Neural cell (in vitro differentiated cells): ENCODE data around the gene FAM241A. TPM values are rescaled to one million over a fixed set of nuclear protein-coding genes. Genes with fewer than 3 reads are reported as not detected.

ENCODE experiments used
- H2AFZ ChIP-seq: fragments of 200-600, 300-800 bp; sonication (generic), shearing (Covaris generic); 2 replicates; pipeline ENCODE4 v1.6.0; 2014; ENCODE audit warnings: low read depth, mild to moderate bottlenecking, antibody characterized with exemption, low read length, moderate library complexity
- H3F3A ChIP-seq: fragments of 200-600 bp; shearing (Covaris generic); 2 replicates; pipeline ENCODE4 v1.6.1; 2016; ENCODE audit warnings: mild to moderate bottlenecking, moderate library complexity, mixed read lengths, antibody characterized with exemption, low read length; ENCODE audit not compliant: insufficient read depth, poor library complexity, severe bottlenecking
- H3K27ac ChIP-seq: fragments of 200-600, 300-800 bp; sonication (generic), shearing (Covaris generic); 2 replicates; pipeline ENCODE4 v1.5.1; 2014; ENCODE audit warnings: mild to moderate bottlenecking, low read length, moderate library complexity
- H3K27me3 ChIP-seq: fragments of 300-800, 200-600 bp; sonication (generic), shearing (Covaris generic); 2 replicates; pipeline ENCODE4 v1.6.0; 2014; ENCODE audit warnings: mild to moderate bottlenecking, low read depth, low read length, moderate library complexity; ENCODE audit not compliant: insufficient read depth
- H3K36me3 ChIP-seq: fragments of 300-800, 200-600 bp; sonication (generic), shearing (Covaris generic); 2 replicates; pipeline ENCODE4 v1.5.1; 2014; ENCODE audit warnings: mild to moderate bottlenecking, antibody characterized with exemption, low read length, moderate library complexity; ENCODE audit not compliant: insufficient read depth
- H3K4me2 ChIP-seq: fragments of 300-800, 200-600 bp; sonication (generic), shearing (Covaris generic); 2 replicates; pipeline ENCODE4 v1.6.0; 2014; ENCODE audit warnings: mild to moderate bottlenecking, low read length
- H3K4me3 ChIP-seq: fragments of 300-800, 200-600 bp; sonication (generic), shearing (Covaris generic); 2 replicates; pipeline ENCODE4 v1.5.1; 2014; ENCODE audit warnings: mild to moderate bottlenecking, low read length, moderate library complexity
- H3K79me2 ChIP-seq: fragments of 200-600 bp; shearing (Covaris generic); replicated peaks from 2 replicates; pipeline ENCODE4 v1.6.0; 2014; ENCODE audit warnings: mild to moderate bottlenecking, low read length, moderate library complexity; ENCODE audit not compliant: insufficient read depth
- H3K9ac ChIP-seq: fragments of 300-800, 200-600 bp; sonication (generic), shearing (Covaris generic); 2 replicates; pipeline ENCODE4 v1.6.1; 2016; ENCODE audit warnings: mild to moderate bottlenecking, low read length, mixed read lengths
- H3K9me2 ChIP-seq: fragments of 200-600 bp; shearing (Covaris generic); 2 replicates; pipeline ENCODE4 v1.6.1; 2016; ENCODE audit warnings: mild to moderate bottlenecking, low read length, mixed read lengths; ENCODE audit not compliant: insufficient read depth
- H3K9me3 ChIP-seq: fragments of 200-600, 300-800 bp; sonication (generic), shearing (Covaris generic); 2 replicates; pipeline ENCODE4 v1.6.1; 2016; ENCODE audit warnings: mild to moderate bottlenecking, mixed run types, low read length, moderate library complexity, mixed read lengths
- H4K20me1 ChIP-seq: fragments of 200-600 bp; shearing (Covaris generic); 2 replicates; pipeline ENCODE4 v1.6.1; 2016; ENCODE audit warnings: mild to moderate bottlenecking, mixed run types; ENCODE audit not compliant: insufficient read depth
- CTCF ChIP-seq: fragments of 450-650 bp; IDR thresholded peaks from 2 replicates; pipeline ENCODE4 v1.5.1; 2014; ENCODE audit warnings: antibody characterized with exemption, mild to moderate bottlenecking, moderate library complexity; ENCODE audit not compliant: poor library complexity, severe bottlenecking
- EP300 ChIP-seq: fragments of 450-650 bp; conservative IDR thresholded peaks from 2 replicates; pipeline ENCODE4 v1.6.1; 2014; ENCODE audit warnings: antibody characterized with exemption, mild to moderate bottlenecking, moderate library complexity; ENCODE audit not compliant: poor library complexity, severe bottlenecking
- EZH2 ChIP-seq: fragments of 200-600, 300-800 bp; shearing (Covaris generic), sonication (generic); IDR thresholded peaks from 2 replicates; pipeline ENCODE4 v1.6.1; 2014; ENCODE audit warnings: antibody characterized with exemption, low read length, borderline replicate concordance, mild to moderate bottlenecking; ENCODE audit not compliant: insufficient read depth, poor library complexity, severe bottlenecking
- MXI1 ChIP-seq: fragments of 450-650 bp; conservative IDR thresholded peaks from 2 replicates; pipeline ENCODE4 v1.6.1; 2014; ENCODE audit warnings: antibody characterized with exemption, mild to moderate bottlenecking; ENCODE audit not compliant: poor library complexity, severe bottlenecking
- POLR2AphosphoS5 ChIP-seq: IDR thresholded peaks from 2 replicates; pipeline ENCODE4 v1.6.1; 2012
- RAD21 ChIP-seq: fragments of 450-650 bp; conservative IDR thresholded peaks from 2 replicates; pipeline ENCODE4 v1.6.1; 2014; ENCODE audit warnings: antibody characterized with exemption, mild to moderate bottlenecking, moderate library complexity
- REST ChIP-seq: IDR thresholded peaks from 2 replicates; pipeline ENCODE4 v1.6.1; 2012; ENCODE audit warnings: borderline replicate concordance
- SMC3 ChIP-seq: fragments of 450-650 bp; conservative IDR thresholded peaks from 2 replicates; pipeline ENCODE4 v1.6.1; 2014; ENCODE audit warnings: antibody characterized with exemption, mild to moderate bottlenecking, moderate library complexity; ENCODE audit not compliant: poor library complexity
- TAF1 ChIP-seq: IDR thresholded peaks from 2 replicates; pipeline ENCODE4 v1.6.1; 2012; ENCODE audit warnings: low read depth
- polyA plus RNA-seq: library from polyadenylated mRNA; depleted of rRNA; stranded (reverse); fragments of >200 nt; gene quantifications from 2 replicates; pipeline ENCODE4 v1.2.3, GENCODE V29; 2014

The FAM241A gene
- polyA plus RNA-seq, 1 donor from 2014 or later: 0.59 TPM

- Histone ChIP-seq H2AFZ (no peak overlapping the region), H3K27ac (no peak overlapping the region), H3K9me2 (no peaks in the 10 kb centered on the region), H3K27me3 (no peaks in the 10 kb centered on the region), H3F3A (no peaks in the 10 kb centered on the region), H3K79me2 (no peaks in the 10 kb centered on the region), H4K20me1 (no peaks in the 10 kb centered on the region), H3K9ac (no peak overlapping the region), H3K36me3 (no peaks in the 10 kb centered on the region), H3K9me3 (no peaks in the 10 kb centered on the region), H3K4me3 (no peak overlapping the region), H3K4me2 (no peak overlapping the region)
- no peak for TF ChIP-seq MXI1
- no peak for TF ChIP-seq EZH2
- no peak for TF ChIP-seq REST
- no peak for TF ChIP-seq CTCF
- no peak for TF ChIP-seq TAF1
- TF ChIP-seq SMC3: no peak
- no peak for TF ChIP-seq POLR2AphosphoS5
- TF ChIP-seq RAD21: no peak
- no peak for TF ChIP-seq EP300
Measured at GRCh38 chr4:112168719-112169500, 23.7 kb downstream of the FAM241A start.

- no peaks in the 10 kb centered on the region for H3F3A ChIP-seq
- no peaks in the 10 kb centered on the region for H3K79me2 ChIP-seq
- no peaks in the 10 kb centered on the region for H4K20me1 ChIP-seq
- H3K9me3 ChIP-seq: no peaks in the 10 kb centered on the region
- no peaks in the 10 kb centered on the region for H3K9me2 ChIP-seq
- H3K4me2 ChIP-seq: no peak overlapping the region
- TF ChIP-seq REST (no peak), RAD21 (no peak), MXI1 (no peak), POLR2AphosphoS5 (no peak), CTCF (no peak), TAF1 (no peak), EZH2 (no peak), SMC3 (no peak), EP300 (no peak)
- H3K27ac ChIP-seq: no peak overlapping the region
- H3K9ac ChIP-seq: no peak overlapping the region
- H2AFZ ChIP-seq: no peak overlapping the region
- no peaks in the 10 kb centered on the region for H3K36me3 ChIP-seq
- H3K4me3 ChIP-seq: no peak overlapping the region
- no peaks in the 10 kb centered on the region for H3K27me3 ChIP-seq
Measured at GRCh38 chr4:112170451-112170993, 25.3 kb downstream of the FAM241A start.
